ENCODE results near the gene PTPRT. TPM values are rescaled to one million over a fixed set of nuclear protein-coding genes. Genes with fewer than 3 reads are reported as not detected.
"Not testable (repeated sequence)": the region's sequence is repeated elsewhere in the genome, so short reads cannot be mapped to it uniquely, and the experiment has no call there.

PTPRT gene
- total and polyA plus RNA-seq, 8 donors = 0.23 to 1.8 (median 0.95) TPM

DNA sequence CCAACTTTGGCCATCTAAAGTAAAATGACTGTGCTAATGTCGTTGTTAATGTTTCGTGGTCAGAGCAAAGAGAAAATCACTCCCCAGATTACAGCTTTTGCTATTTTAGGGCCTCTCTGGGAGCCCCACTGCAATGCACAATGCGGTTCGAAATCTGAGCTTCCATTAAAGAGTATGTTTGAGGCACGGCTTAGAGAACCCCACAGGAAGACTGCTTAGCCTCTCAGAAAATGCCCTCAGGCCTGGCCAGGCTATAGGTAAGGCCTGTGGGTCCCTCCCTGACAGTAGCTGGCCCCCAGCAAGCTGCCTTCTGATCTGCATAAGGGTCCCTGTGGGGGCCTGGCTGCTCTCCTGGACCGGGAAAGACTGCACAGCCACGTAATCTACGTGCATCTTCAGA, 274.6 kb downstream of the PTPRT start:
- no peak for DNase-seq
- TF ChIP-seq, protein P1, sequence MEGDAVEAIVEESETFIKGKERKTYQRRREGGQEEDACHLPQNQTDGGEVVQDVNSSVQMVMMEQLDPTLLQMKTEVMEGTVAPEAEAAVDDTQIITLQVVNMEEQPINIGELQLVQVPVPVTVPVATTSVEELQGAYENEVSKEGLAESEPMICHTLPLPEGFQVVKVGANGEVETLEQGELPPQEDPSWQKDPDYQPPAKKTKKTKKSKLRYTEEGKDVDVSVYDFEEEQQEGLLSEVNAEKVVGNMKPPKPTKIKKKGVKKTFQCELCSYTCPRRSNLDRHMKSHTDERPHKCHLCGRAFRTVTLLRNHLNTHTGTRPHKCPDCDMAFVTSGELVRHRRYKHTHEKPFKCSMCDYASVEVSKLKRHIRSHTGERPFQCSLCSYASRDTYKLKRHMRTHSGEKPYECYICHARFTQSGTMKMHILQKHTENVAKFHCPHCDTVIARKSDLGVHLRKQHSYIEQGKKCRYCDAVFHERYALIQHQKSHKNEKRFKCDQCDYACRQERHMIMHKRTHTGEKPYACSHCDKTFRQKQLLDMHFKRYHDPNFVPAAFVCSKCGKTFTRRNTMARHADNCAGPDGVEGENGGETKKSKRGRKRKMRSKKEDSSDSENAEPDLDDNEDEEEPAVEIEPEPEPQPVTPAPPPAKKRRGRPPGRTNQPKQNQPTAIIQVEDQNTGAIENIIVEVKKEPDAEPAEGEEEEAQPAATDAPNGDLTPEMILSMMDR (IDR thresholded peaks at IDR 0.05) = no peak
- intact Hi-C loops (cut with DNase I) = no loop called here
- FAIRE-seq = no peak
- H3K27me3 ChIP-seq = no peaks in the 10 kb centered on the region
- 86 to 88% methylated on average over 8 of the region's 8 CpGs for WGBS, 2 donors
- no peak for ATAC-seq
- H3K4me3 ChIP-seq = no peak overlapping the region
- no peaks in the 10 kb centered on the region for H3K4me1 ChIP-seq
- H3K9me3 ChIP-seq = no peaks in the 10 kb centered on the region
- H3K36me3 ChIP-seq = no peaks in the 10 kb centered on the region
- no peak overlapping the region for H3K27ac ChIP-seq

DNA sequence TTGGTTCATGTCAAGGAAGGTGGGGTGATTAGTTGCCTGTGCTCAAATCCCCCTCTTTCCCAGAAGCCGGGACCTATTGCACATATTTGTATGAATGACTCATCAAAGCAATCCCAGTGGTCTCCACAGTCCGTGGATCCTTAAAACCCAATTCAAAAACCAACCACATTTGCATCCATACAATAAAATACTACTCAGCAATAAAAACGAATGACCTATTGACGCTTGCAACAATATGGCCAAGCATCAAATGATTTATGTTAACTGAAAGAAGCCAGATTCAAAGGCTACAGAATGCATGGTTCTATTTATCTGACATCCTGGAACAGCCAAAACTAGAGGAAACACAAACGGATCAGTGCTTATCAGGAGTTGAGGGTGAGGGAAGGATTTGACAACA, 275.4 kb downstream of the PTPRT start:
- intact Hi-C loops (cut with DNase I) = no loop called here
- Histone ChIP-seq H3K9me3 (no peaks in the 10 kb centered on the region), H3K36me3 (no peaks in the 10 kb centered on the region), H3K27ac (no peak overlapping the region), H3K4me1 (no peaks in the 10 kb centered on the region), H3K27me3 (no peaks in the 10 kb centered on the region), H3K4me3 (no peak overlapping the region)
- WGBS, 2 donors = 63 to 64% methylated on average over 5 of the region's 5 CpGs
- ATAC-seq = no peak
- no peak for FAIRE-seq
- TF ChIP-seq, protein P1 (IDR thresholded peaks at IDR 0.05) = no peak
- DNase-seq = no peak

DNA sequence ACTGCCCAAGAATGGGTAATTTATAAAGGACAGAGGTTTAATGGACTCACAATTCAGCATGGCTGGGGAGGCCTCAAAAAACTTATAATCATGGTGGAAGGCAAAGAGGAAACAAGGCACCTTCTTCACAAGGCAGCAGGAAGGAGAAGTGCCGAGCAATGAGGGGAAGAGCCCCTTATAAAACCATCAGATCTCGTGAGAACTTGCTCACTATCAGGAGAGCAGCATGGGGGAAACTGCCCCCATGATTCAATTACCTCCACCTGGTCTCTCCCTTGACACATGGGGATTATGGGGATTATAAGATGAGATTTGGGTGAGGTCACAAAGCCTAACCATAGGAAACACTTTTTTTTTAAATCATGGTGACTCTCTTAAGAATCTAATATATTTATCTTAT, 278.9 kb downstream of the PTPRT start:
- H3K27ac ChIP-seq; ATAC-seq; H3K4me3 ChIP-seq; H3K27me3 ChIP-seq; H3K36me3 ChIP-seq; H3K9me3 ChIP-seq; intact Hi-C loops (cut with DNase I); FAIRE-seq; H3K4me1 ChIP-seq; DNase-seq: not testable (repeated sequence)
- WGBS, 2 donors = 66 to 76% methylated on average over 2 of the region's 2 CpGs

DNA sequence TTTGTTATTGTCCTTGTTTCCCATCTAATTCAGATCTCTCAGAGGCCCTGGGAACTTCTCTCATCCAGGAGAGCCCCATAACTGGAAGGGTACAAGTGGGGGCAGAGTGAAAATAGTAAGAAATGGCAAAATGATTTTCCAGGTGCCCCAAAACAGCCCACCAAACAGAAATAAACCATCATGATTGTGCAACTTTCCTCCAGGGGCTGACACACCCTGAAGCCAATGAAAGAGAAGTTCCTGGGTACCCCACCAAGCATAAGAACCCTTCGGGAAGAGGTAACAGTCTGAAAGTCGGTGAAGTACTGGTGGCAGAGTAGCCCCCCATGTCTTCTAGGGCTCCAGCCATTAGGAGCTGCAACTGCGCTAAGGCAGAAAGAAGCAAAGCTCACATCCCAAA, 282.0 kb downstream of the PTPRT start:
- 91 to 100% methylated on average over 3 of the region's 3 CpGs for WGBS, 2 donors
- H3K27ac ChIP-seq = no peak overlapping the region
- no peak for FAIRE-seq

DNA sequence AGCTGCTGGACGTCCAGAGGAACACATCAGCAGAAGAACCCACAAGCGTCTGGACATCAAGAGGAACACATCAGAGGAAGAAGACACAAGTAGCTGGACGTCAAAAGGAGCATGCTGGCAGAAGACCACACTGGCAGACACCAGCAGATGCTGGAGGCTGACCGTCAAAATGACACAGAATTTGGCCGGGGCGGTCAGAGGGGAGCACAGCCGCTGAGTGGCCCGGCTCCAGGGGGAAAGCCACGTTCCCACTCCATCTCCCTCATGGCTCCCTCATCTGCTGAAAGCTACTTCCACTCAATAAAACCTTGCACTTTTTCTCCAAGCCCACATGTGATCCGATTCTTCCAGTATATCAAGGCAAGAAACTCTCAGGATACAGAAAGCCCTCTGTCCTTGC, 283.6 kb downstream of the PTPRT start:
- WGBS, 2 donors = 74 to 87% methylated on average over 10 of the region's 10 CpGs
- H3K27ac ChIP-seq = no peak overlapping the region
- no peaks in the 10 kb centered on the region for H3K27me3 ChIP-seq
- DNase-seq = no peak
- H3K4me1 ChIP-seq = peaks cover 0 to 8% (median 0%) of the 10 kb centered on the region in 3 donors
- TF ChIP-seq, protein P1 (IDR thresholded peaks at IDR 0.05) = no peak
- intact Hi-C loops (cut with DNase I) = no loop called here
- no peaks in the 10 kb centered on the region for H3K9me3 ChIP-seq
- no peak for ATAC-seq
- no peaks in the 10 kb centered on the region for H3K36me3 ChIP-seq
- no peak for FAIRE-seq
- H3K4me3 ChIP-seq = no peak overlapping the region

More for the DNA sequence above, 282.0 kb downstream of the PTPRT start:
- no peak for ATAC-seq
- Histone ChIP-seq H3K36me3 (no peaks in the 10 kb centered on the region), H3K4me3 (no peak overlapping the region), H3K4me1 (no peaks in the 10 kb centered on the region), H3K27me3 (no peaks in the 10 kb centered on the region), H3K9me3 (no peaks in the 10 kb centered on the region)
- DNase-seq = no peak
- TF ChIP-seq, protein P1 (IDR thresholded peaks at IDR 0.05) = no peak
- intact Hi-C loops (cut with DNase I) = no loop called here

All from pancreas (tissue), 10 donors.